Breast epithelium (tissue), 3 donors: ENCODE measurements around the gene OSCP1.

Experiments used
- CTCF ChIP-seq, 3 donors: fragments of 450-650 bp; IDR thresholded peaks; one replicate each; pipeline ENCODE4 v1.5.1; 2016 to 2017; ENCODE audit warnings: antibody characterized with exemption in 3 of 3, mild to moderate bottlenecking in 3 of 3, moderate library complexity in 3 of 3
- POLR2A ChIP-seq: fragments of 450-650 bp; IDR thresholded peaks from one replicate; pipeline ENCODE4 v1.6.1; 2016; ENCODE audit warnings: antibody characterized with exemption, mild to moderate bottlenecking, moderate library complexity
- POLR2AphosphoS5 ChIP-seq, 3 donors: sonication (generic); formaldehyde crosslinking; IDR thresholded peaks; one replicate each; pipeline ENCODE4 v1.6.1; 2017; ENCODE audit warnings: antibody characterized with exemption in 3 of 3

- TF ChIP-seq POLR2A (no peak), CTCF (IDR thresholded peaks at IDR 0.05) (no peak), POLR2AphosphoS5 (IDR thresholded peaks at IDR 0.05) (no peak)
Observed at GRCh38 chr1:36419140-36419539, 31.1 kb downstream of the OSCP1 start.
